Non-pigmented ciliary epithelial cell (primary cell): ENCODE measurements around the gene ADISSP.

ENCODE experiments used
- DNase-seq: peaks from one replicate; pipeline ENCODE4 v3.0.0-alpha.2; 2010; ENCODE audit warnings: low read depth

The ADISSP gene

DNA sequence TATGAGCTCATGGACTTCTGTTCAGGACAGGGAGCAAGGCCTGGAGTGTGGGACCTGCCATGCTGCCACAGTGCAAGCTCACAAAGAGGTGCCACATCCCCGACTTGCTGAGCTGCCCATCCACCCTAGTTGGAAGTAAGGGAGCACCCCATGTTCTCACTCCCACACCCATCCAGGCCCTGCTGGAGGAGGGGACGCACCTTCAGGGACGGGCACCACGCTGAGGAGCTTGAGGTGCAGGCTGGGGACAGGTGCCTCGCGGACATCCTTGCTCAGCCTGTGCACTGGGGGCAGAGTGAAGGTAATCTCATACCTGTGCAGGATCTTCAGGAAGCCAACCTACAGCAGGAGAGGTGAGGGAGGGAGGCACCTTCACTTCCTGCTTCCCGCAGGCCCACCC is 12.3 kb downstream of the ADISSP start:
- no peak for DNase-seq

DNA sequence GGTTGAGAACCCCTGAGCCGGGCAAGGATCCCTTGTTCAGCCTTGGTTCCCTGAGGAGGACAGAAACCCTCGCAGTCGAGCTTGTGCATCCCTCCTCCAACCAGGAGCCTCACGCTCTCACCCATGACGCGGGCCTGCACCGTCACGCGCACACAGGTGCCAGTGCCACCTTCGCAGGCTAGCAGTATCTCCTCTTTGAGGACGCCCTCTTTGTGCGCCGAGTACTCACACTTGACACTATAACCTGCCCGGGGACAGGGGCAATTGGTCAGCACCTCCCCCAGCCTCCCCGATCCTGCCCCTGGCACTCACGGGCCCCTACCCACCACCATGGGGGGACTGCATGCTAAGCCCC is 13.3 kb downstream of the ADISSP start:
- DNase-seq: no peak

DNA sequence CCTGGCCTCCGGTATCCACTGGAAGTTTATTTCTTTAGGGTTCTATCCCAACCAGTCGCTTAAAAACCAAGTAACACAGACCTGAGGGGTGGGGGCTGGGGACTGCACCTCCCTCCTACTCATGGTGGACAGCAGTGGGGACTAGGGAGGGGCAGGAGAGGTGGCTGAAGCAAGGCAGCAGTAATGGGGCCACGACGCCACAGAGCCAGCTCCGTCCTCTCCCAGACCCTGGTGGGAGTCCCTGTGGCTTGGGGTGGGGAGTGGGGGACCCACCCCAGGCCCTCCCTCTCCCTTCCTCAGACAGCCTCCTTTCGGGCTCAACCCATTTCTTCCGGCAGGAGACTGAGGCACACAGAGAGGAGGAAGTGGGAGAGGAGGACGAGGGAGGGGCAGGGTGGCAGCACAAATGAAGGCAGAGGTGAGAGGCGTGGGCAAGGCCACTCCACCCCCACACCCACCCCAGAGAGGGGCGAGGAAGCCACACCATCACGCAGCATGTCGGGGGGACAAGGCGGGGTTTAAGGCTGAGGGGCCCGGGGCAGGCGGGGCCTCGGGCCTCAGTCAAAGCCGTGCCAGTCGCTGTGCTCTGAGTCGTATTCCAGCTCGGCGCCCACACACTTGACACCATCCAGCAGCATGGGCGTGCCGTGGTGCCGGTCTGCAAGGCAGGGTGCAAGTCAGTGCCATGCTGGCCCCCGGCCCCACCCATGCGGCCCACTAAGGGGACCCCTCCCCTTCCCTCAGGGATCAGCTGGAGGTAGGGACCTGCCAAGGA is 13.9 kb downstream of the ADISSP start:
- DNase-seq: no peak

DNA sequence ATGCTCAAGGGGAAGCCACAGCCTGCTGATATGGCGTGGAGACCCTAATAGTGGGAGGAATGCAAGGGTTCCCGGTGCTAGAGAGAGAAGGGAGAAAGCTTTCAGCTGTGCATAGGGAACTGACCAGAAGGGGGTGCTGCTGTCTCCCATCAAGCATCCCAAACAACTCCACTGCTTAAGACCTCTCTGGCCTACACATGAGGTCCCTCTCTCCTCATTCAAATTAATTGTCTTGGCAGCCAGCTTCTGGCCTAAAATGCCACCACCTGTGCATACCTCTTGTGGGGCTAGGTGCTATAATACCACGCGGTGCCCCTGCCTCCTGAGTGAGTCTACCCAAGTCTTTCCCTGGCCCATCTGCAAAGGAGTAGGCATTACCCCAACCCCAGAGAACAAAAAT is 14.5 kb downstream of the ADISSP start:
- DNase-seq: no peak

DNA sequence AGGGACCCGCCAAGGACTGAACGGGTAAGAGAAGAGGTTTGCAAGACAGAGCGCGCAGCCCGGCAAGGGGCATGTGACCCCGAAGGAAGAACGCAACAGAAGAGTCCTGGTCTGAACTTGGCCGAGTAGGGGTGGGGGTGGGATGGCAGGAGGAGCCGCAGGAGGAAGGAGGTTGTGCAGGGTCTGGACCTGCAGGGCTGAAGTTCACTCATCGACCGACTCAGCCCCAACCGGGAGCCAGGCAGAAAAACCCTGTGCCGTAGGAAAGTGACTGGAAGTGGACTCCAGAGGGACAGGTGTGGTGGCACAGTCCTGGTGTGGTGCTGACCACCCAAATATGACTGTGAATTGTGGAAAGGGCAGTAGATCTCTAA is 15.2 kb downstream of the ADISSP start:
- no peak for DNase-seq

DNA sequence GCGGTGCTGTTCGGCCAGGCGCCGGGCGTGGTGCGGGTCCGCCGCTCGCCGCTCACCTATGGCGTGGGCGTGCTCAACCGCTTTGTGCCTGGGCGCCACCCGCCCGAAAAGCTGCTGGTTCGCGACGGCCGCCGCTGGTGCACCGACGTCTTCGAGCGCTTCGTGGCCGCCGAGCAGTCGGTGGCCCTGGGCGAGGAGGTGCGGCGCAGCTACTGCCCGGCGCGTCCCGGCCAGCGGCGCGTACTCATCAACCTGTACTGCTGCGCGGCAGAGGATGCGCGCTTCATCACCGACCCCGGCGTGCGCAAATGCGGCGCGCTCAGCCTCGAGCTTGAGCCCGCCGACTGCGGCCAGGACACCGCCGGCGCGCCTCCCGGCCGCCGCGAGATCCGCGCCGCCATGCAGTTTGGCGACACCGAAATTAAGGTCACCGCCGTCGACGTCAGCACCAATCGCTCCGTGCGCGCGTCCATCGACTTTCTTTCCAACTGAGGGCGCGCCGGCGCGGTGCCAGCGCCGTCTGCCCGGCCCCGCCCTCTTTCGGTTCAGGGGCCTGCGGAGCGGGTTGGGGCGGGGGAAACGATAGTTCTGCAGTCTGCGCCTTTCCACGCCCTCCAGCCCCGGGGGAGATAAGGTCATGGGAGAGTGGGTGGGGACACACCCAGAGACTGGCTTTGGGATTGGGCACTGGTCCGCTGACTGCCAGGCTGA is 15.7 kb downstream of the ADISSP start:
- no peak for DNase-seq

DNA sequence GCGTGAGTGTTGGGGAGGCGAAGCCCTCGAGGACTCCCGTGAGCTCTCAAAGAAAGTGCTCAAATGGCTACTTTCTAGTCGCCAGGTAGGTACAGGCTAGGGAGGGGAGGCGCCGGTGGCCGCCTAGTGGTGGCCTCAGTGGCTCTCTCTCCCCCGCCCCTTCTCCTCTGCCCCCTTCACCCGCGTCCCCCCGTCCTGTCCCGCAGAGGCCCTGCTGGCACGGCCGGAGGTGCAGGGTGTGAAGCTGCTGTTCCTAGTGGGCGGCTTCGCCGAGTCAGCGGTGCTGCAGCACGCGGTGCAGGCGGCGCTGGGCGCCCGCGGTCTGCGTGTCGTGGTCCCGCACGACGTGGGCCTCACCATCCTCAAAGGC is 16.3 kb downstream of the ADISSP start:
- DNase-seq: no peak

DNA sequence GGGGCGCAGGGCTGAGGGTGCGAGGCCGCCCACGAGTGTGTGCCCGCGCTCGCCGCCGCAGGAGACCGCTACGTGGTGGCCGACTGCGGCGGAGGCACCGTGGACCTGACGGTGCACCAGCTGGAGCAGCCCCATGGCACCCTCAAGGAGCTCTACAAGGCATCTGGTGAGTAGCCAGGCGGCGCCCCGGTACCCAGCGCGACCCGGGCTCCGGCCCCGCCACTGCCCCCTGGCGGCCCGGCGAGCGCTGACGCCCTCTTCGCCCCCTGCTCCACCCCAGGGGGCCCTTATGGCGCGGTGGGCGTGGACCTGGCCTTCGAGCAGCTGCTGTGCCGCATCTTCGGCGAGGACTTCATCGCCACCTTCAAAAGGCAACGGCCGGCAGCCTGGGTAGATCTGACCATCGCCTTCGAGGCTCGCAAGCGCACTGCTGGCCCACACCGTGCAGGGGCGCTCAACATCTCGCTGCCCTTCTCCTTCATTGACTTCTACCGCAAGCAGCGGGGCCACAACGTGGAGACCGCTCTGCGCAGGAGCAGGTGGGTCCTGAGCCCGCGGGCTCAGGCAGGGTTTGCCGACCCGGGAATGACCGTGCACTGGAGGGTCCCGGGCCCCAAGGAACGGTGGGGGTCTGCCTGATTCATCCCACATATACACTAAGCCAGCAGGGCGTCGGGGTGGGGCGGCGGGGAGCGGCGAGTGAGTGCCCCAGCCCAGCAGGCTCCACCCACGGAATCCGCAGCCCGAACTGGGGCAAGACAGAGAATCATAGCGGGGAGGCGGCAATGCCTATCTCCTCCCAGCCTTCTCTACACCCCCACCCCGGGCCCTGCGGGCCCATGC is 17.6 kb downstream of the ADISSP start:
- DNase-seq: no peak

DNA sequence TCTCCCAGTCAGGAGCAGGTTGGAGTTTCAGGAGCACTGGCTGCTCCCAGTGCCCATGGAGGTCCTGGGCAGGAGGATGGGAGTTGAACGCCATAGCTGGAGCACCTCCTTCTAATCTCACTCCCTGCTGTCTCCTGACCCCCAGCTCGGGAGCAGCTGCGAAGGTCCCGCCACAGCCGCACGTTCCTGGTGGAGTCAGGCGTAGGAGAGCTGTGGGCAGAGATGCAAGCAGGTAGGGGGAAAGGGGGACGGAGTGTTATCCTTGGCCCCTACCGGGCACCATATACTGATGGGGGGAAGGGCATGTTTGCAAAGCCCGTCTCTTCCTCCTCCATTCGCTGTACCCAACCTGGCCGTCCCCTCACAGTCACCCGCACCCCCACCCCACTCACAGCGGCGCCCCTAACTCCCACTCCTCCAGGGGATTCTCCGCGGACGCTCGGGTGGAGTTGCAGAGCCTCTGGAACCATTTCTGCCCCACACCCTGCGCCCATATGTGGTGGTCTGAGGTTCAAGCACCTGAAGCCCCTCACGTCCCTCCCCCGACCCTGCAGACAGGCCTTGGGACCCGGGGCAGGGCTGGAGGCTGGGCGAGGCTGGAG is 18.4 kb downstream of the ADISSP start:
- no peak for DNase-seq

DNA sequence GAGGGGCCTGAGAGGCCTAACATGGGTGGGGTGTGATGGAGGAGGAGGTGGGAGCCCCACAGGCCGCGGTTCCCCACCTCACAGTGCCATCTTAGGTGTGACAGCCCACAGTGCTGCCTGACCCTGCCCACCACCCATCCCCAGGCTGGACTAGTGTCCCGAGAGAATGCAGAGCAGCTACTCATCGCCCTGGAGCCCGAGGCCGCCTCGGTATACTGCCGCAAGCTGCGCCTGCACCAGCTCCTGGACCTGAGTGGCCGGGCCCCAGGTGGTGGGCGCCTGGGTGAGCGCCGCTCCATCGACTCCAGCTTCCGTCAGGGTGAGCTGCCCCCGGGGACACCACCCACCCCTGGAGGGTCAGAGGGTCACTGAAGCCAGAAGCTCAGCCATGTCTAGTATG is 19.5 kb downstream of the ADISSP start:
- no peak for DNase-seq

DNA sequence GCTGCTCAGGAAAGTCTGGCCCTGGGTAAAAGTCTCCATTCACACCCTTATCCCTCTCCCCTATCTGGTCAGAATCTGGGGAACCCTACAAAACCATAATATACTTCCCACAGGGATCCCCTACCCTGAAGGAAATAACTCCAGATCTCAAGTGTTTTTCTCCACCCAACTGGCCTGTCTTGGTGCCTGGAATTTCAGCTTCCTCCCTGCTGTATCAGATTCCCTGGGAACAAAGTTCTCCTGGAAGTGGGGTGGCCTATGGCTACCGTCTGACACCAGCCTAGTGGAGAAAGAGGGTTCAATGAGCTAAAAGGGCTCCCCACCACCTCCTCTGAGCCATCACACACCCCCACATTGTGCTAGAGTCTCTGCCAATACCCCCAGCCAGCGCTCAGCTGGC is 20.1 kb downstream of the ADISSP start:
- DNase-seq: no peak

DNA sequence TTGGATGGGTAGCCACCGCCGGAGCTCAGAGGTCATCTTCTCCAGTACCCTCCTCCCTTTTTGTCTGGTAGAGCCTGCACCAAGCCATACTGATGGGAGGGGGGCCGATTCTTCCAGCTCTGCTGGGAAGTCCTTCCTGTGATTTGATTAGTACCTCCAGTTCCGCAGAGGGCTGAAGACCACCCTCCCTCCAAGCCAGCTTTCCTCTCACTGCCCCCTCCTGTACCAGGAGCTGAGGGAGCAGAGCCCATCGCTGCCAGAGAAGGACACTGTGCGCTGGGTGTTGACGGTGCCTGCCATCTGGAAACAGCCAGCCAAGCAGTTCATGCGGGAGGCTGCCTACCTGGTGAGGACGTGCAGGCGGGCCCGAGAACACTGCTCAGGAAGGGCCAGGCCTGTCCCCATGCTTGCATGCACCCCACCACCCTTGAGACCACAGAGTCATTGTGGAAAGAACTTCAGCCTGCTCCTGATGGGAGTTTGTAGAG is 21.8 kb downstream of the ADISSP start:
- DNase-seq: no peak

DNA sequence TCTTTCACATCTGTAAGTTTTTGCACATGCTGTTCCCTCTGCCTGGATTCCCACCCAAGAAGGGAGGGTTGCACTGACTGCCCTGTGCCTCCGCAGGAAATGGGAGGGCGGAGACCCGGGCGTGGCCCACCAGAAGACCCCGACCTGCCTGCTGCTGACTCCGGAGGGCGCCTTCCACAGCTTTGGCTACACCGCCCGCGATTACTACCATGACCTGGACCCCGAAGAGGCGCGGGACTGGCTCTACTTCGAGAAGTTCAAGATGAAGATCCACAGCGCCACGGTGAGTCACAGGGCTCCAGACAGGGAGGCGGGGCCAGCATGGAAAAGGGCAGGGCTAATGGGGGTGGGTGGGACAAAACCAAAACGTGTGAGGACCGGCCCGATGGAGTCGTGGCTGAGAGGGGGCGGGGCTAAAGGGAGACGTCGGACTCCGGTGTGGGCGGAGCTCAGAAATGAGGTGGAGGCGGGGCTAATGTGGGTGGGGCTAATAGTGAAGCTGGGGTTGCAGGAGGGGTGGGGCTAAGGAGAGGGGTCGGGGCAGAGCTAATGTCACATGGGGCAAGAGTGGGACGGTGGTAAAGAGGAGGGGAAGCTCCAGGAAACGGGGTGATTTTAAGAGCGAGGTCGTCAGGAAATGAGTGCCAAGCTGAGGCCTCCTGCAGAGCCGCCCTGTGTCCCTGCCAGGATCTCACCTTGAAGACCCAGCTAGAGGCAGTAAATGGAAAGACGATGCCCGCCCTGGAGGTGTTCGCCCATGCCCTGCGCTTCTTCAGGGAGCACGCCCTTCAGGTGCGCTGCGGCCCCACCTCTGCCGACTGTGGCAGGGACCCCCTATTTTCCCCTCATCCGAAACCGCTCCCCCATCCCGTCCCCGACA is 22.5 kb downstream of the ADISSP start:
- no peak for DNase-seq

DNA sequence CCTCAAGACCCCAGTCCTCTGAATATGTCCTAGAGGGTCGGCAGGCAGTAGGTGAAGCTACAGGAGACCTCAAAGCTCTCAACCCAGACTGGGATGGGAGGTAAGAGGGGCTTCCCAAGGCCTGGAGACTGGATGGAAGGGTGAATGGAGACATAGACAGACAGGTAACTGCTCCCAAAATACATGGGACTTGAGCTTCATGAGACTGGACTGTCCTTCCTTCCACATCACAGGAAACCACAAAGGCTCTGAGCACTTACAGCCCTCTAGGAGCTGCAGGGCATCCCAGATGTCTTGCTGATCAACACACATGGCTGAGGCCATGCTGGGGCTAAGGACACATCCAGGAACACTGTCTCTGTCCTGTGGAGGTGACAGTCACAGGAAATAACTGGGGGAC is 23.5 kb downstream of the ADISSP start:
- DNase-seq: no peak

DNA sequence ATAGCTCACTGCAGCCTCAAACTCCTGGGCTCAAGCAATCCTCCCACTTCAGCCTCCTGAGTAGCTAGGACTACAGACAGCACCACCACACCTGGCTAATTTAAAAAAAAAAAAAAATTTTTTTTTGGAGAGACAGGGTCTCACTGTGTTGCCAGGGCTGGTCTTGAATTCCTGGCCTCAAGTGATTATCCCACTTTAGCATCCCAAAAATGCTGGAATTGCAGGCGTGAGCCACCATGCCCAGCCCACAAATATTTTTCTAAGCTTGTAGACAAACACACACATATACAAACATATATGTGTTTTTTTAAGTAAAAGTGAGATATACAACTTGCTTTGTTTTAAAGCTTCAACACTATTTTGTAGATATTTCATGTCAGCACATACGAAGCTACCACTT is 24.3 kb downstream of the ADISSP start:
- DNase-seq: no peak

DNA sequence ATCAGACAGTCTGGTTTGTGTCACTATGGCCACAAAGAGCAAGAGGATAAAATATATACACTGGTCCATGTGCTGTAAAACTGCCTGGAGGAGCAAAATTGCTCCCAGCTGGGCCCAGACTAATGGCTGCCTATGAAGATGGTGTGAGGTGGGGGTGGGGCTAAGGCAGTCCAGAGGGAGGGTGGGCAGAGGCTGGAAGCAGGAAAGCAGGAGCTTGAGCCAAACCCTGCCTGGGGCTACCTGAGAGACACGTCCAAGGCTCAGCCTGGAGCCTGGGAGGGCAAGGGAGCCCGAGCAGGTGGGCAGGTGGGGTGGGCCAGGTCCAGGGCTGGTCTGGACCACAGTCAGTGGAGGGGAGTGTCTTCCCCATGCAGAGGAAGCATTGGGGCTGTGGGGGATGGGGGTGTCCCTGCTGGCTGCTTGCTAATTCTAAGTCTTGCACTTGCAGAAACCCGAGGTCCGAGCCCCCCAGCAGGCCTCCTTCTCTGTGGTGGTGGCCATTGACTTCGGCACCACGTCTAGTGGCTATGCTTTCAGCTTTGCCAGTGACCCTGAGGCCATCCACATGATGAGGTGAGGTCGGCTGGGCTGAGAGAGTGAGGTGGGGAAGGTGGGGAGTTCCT is 25.6 kb downstream of the ADISSP start:
- no peak for DNase-seq

DNA sequence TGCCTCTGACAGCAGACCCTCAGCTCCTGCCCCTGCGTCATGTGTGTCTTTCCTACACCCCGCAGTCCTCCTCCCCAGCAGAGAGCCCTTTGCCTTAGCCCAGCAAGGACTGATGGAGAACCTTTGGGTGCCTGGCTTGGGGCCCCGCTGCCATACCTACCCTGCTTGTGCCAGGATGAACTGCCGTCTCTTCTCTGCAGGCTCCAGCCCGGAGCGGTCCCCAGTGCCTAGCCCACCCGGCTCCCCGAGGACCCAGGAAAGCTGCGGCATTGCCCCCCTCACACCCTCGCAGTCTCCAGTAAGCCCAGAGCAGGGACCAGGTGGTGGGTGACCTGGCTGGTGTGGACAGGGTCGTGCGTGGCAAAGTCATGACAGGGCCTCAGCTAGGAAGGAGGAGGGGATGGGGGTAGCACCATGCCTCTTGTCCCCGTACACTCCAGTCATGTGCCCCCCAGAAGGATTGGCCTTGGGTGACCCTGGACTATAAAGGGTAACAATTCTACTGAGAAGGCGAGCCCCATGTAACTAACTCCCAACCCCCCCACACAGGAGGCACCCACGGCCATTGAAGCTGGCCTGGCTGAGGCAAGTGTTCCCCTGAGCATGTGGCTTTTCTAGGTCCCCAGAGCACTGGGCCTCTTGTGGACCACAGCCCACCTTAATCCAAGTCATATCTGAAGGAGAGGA is 26.8 kb downstream of the ADISSP start:
- DNase-seq: no peak

DNA sequence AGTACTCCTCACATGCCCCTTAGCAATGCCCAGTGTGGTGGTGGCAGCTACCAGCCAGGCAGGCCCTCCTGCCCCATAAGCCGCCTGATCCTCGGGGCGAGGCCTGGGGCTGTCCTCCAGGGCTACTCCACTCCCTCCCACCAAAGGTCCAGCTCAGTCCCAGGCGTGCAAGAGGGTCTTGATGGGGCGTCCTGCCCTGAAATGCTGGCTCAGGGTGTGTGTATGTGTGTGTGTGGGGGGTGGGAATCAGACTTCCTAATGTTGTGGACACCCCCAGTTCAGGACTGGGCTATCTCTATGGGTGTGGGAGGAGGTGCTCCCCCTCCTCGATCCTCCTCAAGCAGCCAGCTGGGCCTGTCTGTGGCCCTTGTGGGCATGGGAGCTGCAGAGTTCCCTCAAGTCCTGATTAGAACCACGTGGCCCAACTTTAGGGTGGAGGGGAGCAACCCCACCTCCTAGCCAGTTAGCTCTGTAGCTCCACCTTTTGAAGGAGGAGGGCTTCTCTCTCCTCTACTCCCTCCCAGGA is 27.6 kb downstream of the ADISSP start:
- no peak for DNase-seq

DNA sequence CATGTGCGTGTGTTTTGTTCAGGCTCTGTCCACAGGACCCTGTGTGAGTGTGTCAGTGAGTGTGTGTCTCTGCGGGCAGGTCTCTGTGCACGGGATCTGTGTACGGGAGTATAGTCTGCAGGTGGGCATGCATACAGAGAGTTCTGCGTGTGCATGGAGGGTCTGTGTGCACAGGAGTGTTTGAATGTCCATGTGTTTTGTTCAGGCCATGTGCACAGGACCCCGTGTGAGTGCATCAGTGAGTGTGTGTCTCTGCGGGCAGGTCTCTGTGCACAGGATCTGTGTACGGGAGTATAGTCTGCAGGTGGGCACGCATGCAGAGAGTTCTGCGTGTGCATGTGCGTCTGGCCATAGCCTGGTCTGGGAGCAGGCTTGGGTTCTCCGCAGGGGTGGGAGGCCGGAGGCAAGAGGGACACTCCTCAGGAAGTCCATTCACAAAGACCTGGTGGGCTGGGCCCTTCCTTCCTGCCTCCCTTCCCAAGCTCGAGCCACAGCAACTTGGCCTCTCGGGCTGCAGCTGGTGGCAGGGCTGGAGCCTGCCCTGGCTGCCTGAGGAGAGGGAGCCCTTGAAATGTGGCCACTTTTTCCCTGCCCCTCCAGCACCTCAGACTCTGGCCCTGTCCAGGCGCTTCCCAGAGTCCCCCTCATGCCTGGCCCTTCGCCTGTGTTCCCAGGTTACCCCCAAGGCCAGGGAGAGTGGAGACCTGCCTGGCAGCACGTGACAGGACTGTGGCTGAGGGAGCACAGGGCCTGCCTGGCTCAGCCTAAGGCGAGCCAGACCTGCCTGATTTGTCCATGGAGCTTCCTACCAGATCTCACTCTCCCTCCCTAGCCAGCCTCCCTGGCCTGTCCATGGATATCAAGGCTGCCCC is 28.3 kb downstream of the ADISSP start:
- no peak for DNase-seq
